IPS-15b (cell line): ENCODE results near the gene S100A7A.

ENCODE experiments used
- H3K27me3 ChIP-seq: one replicate; pipeline ENCODE4 v1.6.1; 2013; ENCODE audit warnings: low read length; ENCODE audit not compliant: control insufficient read depth, insufficient read depth
- H3K36me3 ChIP-seq: one replicate; pipeline ENCODE4 v1.6.1; 2013; ENCODE audit warnings: low read length; ENCODE audit not compliant: control insufficient read depth, insufficient read depth
- H3K4me1 ChIP-seq: one replicate; pipeline ENCODE4 v1.6.1; 2013; ENCODE audit warnings: mild to moderate bottlenecking, low read length; ENCODE audit not compliant: control insufficient read depth, insufficient read depth
- H3K4me3 ChIP-seq: one replicate; pipeline ENCODE4 v1.5.1; 2013; ENCODE audit warnings: low read depth, low read length
- H3K9ac ChIP-seq: one replicate; pipeline ENCODE4 v1.6.1; 2013; ENCODE audit warnings: low read depth, mild to moderate bottlenecking, low read length
- H3K9me3 ChIP-seq: one replicate; pipeline ENCODE4 v1.6.1; 2013; ENCODE audit warnings: mild to moderate bottlenecking, low read length; ENCODE audit not compliant: control insufficient read depth, insufficient read depth

The S100A7A gene

GRCh38 chr1:153429266-153430165, 13.2 kb downstream of the S100A7A start:
- no peaks in the 10 kb centered on the region for H3K36me3 ChIP-seq
- no peak overlapping the region for H3K9ac ChIP-seq
- H3K4me1 ChIP-seq, result no peaks in the 10 kb centered on the region
- no peaks in the 10 kb centered on the region for H3K27me3 ChIP-seq
- no peaks in the 10 kb centered on the region for H3K9me3 ChIP-seq
- no peak overlapping the region for H3K4me3 ChIP-seq

- no peaks in the 10 kb centered on the region for H3K36me3 ChIP-seq
- H3K27me3 ChIP-seq, result no peaks in the 10 kb centered on the region
- H3K9me3 ChIP-seq, result no peaks in the 10 kb centered on the region
- no peak overlapping the region for H3K9ac ChIP-seq
- no peaks in the 10 kb centered on the region for H3K4me1 ChIP-seq
- H3K4me3 ChIP-seq, result no peak overlapping the region
Measured at GRCh38 chr1:153430166-153430553, 13.8 kb downstream of the S100A7A start.

DNA sequence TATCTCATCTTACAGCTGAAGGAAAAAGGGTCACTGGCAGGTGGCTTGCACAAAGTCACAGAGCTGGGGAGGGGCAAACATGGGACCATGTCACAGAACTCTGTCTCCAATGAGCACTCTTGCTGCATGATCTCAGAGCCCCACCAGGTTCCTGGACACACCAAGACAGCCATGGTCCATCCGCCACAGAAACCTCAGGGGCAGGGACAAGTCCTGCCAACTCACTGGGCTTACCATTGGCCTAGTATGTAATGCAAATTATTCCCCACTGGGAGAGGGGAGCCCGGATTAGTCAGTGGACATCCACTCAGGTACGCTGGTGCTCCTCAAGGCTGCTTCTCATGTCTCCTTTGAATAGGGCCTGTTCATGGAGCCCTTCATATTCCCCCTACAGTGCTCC, 14.2 kb downstream of the S100A7A start:
- Histone ChIP-seq H3K4me3 (no peak overlapping the region), H3K4me1 (no peaks in the 10 kb centered on the region), H3K9me3 (no peaks in the 10 kb centered on the region), H3K9ac (no peak overlapping the region), H3K36me3 (no peaks in the 10 kb centered on the region), H3K27me3 (no peaks in the 10 kb centered on the region)

GRCh38 chr1:153431002-153431401, 14.7 kb downstream of the S100A7A start:
- Histone ChIP-seq H3K36me3 (no peaks in the 10 kb centered on the region), H3K4me1 (no peaks in the 10 kb centered on the region), H3K9ac (no peak overlapping the region), H3K4me3 (no peak overlapping the region), H3K27me3 (no peaks in the 10 kb centered on the region), H3K9me3 (no peaks in the 10 kb centered on the region)

- no peak overlapping the region for H3K9ac ChIP-seq
- no peak overlapping the region for H3K4me3 ChIP-seq
- no peaks in the 10 kb centered on the region for H3K9me3 ChIP-seq
- H3K27me3 ChIP-seq, result no peaks in the 10 kb centered on the region
- no peaks in the 10 kb centered on the region for H3K4me1 ChIP-seq
- H3K36me3 ChIP-seq, result no peaks in the 10 kb centered on the region
Measured at GRCh38 chr1:153431427-153431826, 15.1 kb downstream of the S100A7A start.

GRCh38 chr1:153431928-153432327, 15.6 kb downstream of the S100A7A start:
- H3K9me3 ChIP-seq, result no peaks in the 10 kb centered on the region
- H3K27me3 ChIP-seq, result no peaks in the 10 kb centered on the region
- H3K9ac ChIP-seq, result no peak overlapping the region
- H3K4me1 ChIP-seq, result no peaks in the 10 kb centered on the region
- H3K4me3 ChIP-seq, result no peak overlapping the region
- H3K36me3 ChIP-seq, result no peaks in the 10 kb centered on the region

DNA sequence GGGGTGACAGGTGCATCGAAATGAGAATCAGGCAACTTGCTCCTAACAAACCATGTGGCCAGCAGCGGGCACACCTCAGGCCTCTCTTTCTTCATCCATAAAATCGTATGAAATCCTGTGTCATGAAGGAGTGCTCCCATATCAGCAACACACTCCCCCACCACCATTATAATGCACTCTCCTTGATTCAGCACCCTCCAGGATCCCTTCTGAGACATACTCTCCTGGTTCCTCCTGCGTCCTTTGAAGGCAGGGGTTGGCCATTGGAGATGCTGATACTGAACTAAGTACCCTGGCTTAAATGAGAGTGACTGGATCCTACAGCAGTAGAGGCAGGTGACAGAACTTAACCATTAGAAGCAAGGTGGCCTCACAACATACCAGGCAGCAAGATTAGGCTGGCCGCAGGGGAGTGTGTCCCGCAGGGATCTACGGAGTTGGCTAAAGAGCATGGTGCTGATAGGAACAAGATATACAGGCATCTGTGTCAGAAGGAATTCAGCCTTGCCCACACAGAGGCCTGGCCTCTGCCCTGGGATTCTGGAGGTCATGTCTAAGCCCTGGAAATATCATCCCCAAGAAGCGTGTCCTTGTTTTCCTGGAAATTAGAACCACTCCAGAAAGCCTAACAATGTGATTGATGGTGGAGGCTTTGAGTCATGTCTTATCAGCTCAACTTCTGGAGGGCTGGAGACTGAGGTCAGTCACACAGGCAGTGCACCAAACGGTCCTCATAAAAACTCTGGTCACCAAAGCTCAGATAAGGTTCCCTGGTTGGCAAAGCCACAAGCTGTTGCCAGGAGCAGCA, 16.8 kb downstream of the S100A7A start:
- H3K27me3 ChIP-seq, result no peaks in the 10 kb centered on the region
- no peaks in the 10 kb centered on the region for H3K36me3 ChIP-seq
- no peaks in the 10 kb centered on the region for H3K4me1 ChIP-seq
- no peak overlapping the region for H3K9ac ChIP-seq
- H3K9me3 ChIP-seq, result no peaks in the 10 kb centered on the region
- no peak overlapping the region for H3K4me3 ChIP-seq

- Histone ChIP-seq H3K9me3 (no peaks in the 10 kb centered on the region), H3K36me3 (no peaks in the 10 kb centered on the region), H3K4me1 (no peaks in the 10 kb centered on the region), H3K27me3 (no peaks in the 10 kb centered on the region), H3K9ac (no peak overlapping the region), H3K4me3 (no peak overlapping the region)
Measured at GRCh38 chr1:153434746-153435455, 18.6 kb downstream of the S100A7A start.

- Histone ChIP-seq H3K36me3 (no peaks in the 10 kb centered on the region), H3K9me3 (no peaks in the 10 kb centered on the region), H3K27me3 (no peaks in the 10 kb centered on the region), H3K9ac (no peak overlapping the region), H3K4me1 (no peaks in the 10 kb centered on the region), H3K4me3 (no peak overlapping the region)
Measured at GRCh38 chr1:153437236-153437635, 20.9 kb downstream of the S100A7A start.

DNA sequence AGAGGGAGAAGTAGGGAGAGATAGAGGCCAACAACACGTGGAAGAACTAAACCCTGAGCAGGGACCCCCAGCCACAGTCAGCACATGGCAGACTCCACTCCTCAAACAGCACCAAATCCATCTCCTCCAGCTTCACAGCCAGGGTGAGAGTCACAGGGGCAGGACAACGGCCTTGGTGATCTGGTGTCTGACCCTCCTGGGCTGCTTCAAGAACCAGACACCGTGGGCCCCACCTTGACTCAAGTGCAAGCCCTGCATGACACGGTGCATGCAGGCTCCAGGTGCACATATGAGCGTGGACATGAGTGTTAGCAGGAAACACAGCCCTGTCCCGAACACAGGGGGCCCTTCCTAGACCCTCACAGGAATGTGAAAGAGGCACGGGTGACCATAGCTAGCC, 22.3 kb downstream of the S100A7A start:
- no peak overlapping the region for H3K4me3 ChIP-seq
- no peaks in the 10 kb centered on the region for H3K9me3 ChIP-seq
- no peaks in the 10 kb centered on the region for H3K36me3 ChIP-seq
- H3K9ac ChIP-seq, result no peak overlapping the region
- no peaks in the 10 kb centered on the region for H3K27me3 ChIP-seq
- no peaks in the 10 kb centered on the region for H3K4me1 ChIP-seq

DNA sequence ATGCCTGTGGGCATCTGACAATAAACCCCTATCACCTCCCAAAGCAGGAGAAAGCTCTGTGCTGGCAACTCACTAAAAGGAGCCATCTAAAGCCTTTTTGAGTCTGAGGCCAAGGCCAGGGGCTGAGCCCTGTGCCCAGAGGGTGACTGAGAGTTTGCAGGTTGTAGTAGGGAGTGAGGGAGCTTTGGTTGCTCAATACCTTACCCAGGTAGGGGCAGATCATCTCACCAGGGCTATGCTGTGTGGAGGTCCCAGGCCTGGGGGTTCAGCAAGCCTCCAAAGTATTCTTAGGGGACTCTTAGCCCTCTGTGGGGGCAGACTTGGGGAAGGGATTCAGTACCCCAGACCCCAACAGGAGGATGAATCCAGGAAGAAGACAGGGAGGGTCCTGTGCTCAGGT, 23.0 kb downstream of the S100A7A start:
- no peaks in the 10 kb centered on the region for H3K36me3 ChIP-seq
- no peaks in the 10 kb centered on the region for H3K9me3 ChIP-seq
- H3K4me3 ChIP-seq, result no peak overlapping the region
- no peak overlapping the region for H3K9ac ChIP-seq
- no peaks in the 10 kb centered on the region for H3K4me1 ChIP-seq
- H3K27me3 ChIP-seq, result no peaks in the 10 kb centered on the region
